AG20443 (cell line): ENCODE data around the gene HSF2.
"Not testable (repeated sequence)": the region's sequence is repeated elsewhere in the genome, so short reads cannot be mapped to it uniquely, and the experiment has no call there.

ENCODE experiments used
- DNase-seq: peaks from one replicate; pipeline ENCODE4 v3.0.0; 2012; ENCODE audit warnings: low spot score, mixed read lengths

HSF2 gene

GRCh38 chr6:122454673-122455072 is 55.2 kb downstream of the HSF2 start:
- no peak for DNase-seq

GRCh38 chr6:122455116-122455515 is 55.7 kb downstream of the HSF2 start:
- DNase-seq, result not testable (repeated sequence)

- DNase-seq, result no peak
Measured at GRCh38 chr6:122458087-122458486, 58.6 kb downstream of the HSF2 start.

GRCh38 chr6:122459240-122459639 is 59.8 kb downstream of the HSF2 start:
- no peak for DNase-seq

- DNase-seq, result not testable (repeated sequence)
Measured at GRCh38 chr6:122459865-122460416, 60.5 kb downstream of the HSF2 start.

- DNase-seq, result no peak
Measured at GRCh38 chr6:122461885-122462284, 62.4 kb downstream of the HSF2 start.

GRCh38 chr6:122471107-122472021 is 71.9 kb downstream of the HSF2 start, which contains the start of gene SERINC1:
SERINC1 (minus strand) TSS chr6:122471807; CDS start chr6:122471737, 70 bp downstream.
- peak; percentile 97 for DNase-seq

- no peak for DNase-seq
Measured at GRCh38 chr6:122472022-122472340, 72.5 kb downstream of the HSF2 start.

- peak; percentile 20 for DNase-seq
Measured at GRCh38 chr6:122476131-122476530, 76.7 kb downstream of the HSF2 start.

GRCh38 chr6:122482750-122483080 is 83.3 kb downstream of the HSF2 start:
- DNase-seq, result no peak
